Thoracic aorta (tissue), 2 donors: ENCODE measurements around the gene C2CD5. TPM values are rescaled to one million over a fixed set of nuclear protein-coding genes. Genes with fewer than 3 reads are reported as not detected.
"Not testable (repeated sequence)": the region's sequence is repeated elsewhere in the genome, so short reads cannot be mapped to it uniquely, and the experiment has no call there.

Experiments
- ATAC-seq: fragments of 150-250 bp; one replicate; pipeline ENCODE4 v1.8.0; 2017; ENCODE audit warnings: low read depth; ENCODE audit not compliant: insufficient number of reproducible peaks, low FRiP score
- DNase-seq: peaks from one replicate; pipeline ENCODE4 v3.0.0-alpha.2; 2020; ENCODE audit warnings: low spot score
- H3K27ac ChIP-seq, 2 donors: fragments of 200-600 bp; sonication (generic); 1 replicate in 1 of 2; 2 replicates in 1 of 2; pipeline ENCODE4 v1.5.1; 2016; ENCODE audit warnings: mild to moderate bottlenecking in 2 of 2, moderate library complexity in 2 of 2
- H3K27me3 ChIP-seq: fragments of 200-600 bp; sonication (generic); replicated peaks from 2 replicates; pipeline ENCODE4 v1.6.0; 2016; ENCODE audit warnings: mild to moderate bottlenecking; ENCODE audit not compliant: insufficient read depth
- H3K36me3 ChIP-seq: fragments of 200-600 bp; sonication (generic); one replicate; pipeline ENCODE4 v1.5.1; 2016
- H3K4me1 ChIP-seq, 2 donors: fragments of 200-600 bp; sonication (generic); 1 replicate in 1 of 2; 2 replicates in 1 of 2; pipeline versions ENCODE4 v1.5.1 to v1.6.0; 2016; ENCODE audit warnings: low read depth in 2 of 2, mild to moderate bottlenecking in 1 of 2; ENCODE audit not compliant: control insufficient read depth in 1 of 2
- H3K4me3 ChIP-seq: fragments of 200-600 bp; sonication (generic); 2 replicates; pipeline ENCODE4 v1.5.1; 2016; ENCODE audit warnings: mild to moderate bottlenecking
- H3K9me3 ChIP-seq: fragments of 200-600 bp; sonication (generic); 2 replicates; pipeline ENCODE4 v1.5.1; 2016
- CTCF ChIP-seq: fragments of 200-600 bp; sonication (generic); IDR thresholded peaks from one replicate; pipeline ENCODE4 v1.5.1; 2019; ENCODE audit warnings: antibody characterized with exemption
- total RNA-seq, 2 donors: library from RNA; depleted of rRNA; stranded (reverse); fragments of >200 nt; gene quantifications; one replicate each; pipeline versions ENCODE4 v1.1.0 to v1.2.3, GENCODE V29; 2016

Gene C2CD5
- total RNA-seq, 2 donors from 2014 or later, result 41.3 to 60.0 TPM

GRCh38 chr12:22458298-22458937 lies 85.9 kb downstream of the C2CD5 start:
- H3K9me3 ChIP-seq, result no peaks in the 10 kb centered on the region
- peaks cover 4% of the 10 kb centered on the region for H3K36me3 ChIP-seq
- H3K4me1 ChIP-seq, result no peaks in the 10 kb centered on the region
- ATAC-seq (no peak), DNase-seq (no peak)
- no peak for TF ChIP-seq CTCF
- no peak overlapping the region for H3K27ac ChIP-seq
- no peak overlapping the region for H3K4me3 ChIP-seq
- no peaks in the 10 kb centered on the region for H3K27me3 ChIP-seq

GRCh38 chr12:22457085-22457484 lies 87.3 kb downstream of the C2CD5 start:
- Histone ChIP-seq H3K27me3 (no peaks in the 10 kb centered on the region), H3K27ac (no peak overlapping the region), H3K4me3 (no peak overlapping the region), H3K9me3 (no peaks in the 10 kb centered on the region), H3K4me1 (no peaks in the 10 kb centered on the region), H3K36me3 (peaks cover 5% of the 10 kb centered on the region)
- TF ChIP-seq CTCF, result no peak
- DNase-seq (no peak), ATAC-seq (no peak)

GRCh38 chr12:22453511-22453910 lies 90.8 kb downstream of the C2CD5 start:
- no peak for DNase-seq
- no peak overlapping the region for H3K27ac ChIP-seq
- no peak overlapping the region for H3K4me3 ChIP-seq
- ATAC-seq, result no peak
- no peak for TF ChIP-seq CTCF
- no peaks in the 10 kb centered on the region for H3K27me3 ChIP-seq
- H3K9me3 ChIP-seq, result no peaks in the 10 kb centered on the region
- peaks cover 5% of the 10 kb centered on the region for H3K36me3 ChIP-seq
- no peaks in the 10 kb centered on the region for H3K4me1 ChIP-seq

- no peak overlapping the region for H3K27ac ChIP-seq
- DNase-seq (no peak), ATAC-seq (no peak)
- H3K27me3 ChIP-seq, result no peaks in the 10 kb centered on the region
- no peaks in the 10 kb centered on the region for H3K4me1 ChIP-seq
- no peak for TF ChIP-seq CTCF
- H3K4me3 ChIP-seq, result no peak overlapping the region
- no peaks in the 10 kb centered on the region for H3K9me3 ChIP-seq
- no peaks in the 10 kb centered on the region for H3K36me3 ChIP-seq
Measured at GRCh38 chr12:22447223-22447622, 97.1 kb downstream of the C2CD5 start.

- not testable (repeated sequence) for ATAC-seq, H3K4me1 ChIP-seq, H3K9me3 ChIP-seq, DNase-seq, H3K27me3 ChIP-seq, H3K4me3 ChIP-seq, H3K36me3 ChIP-seq, H3K27ac ChIP-seq
Measured at GRCh38 chr12:22444317-22444665, 100.1 kb downstream of the C2CD5 start.
